Heart right ventricle (tissue), 16 donors: Measurements from ENCODE around the gene COL8A2. TPM values are rescaled to one million over a fixed set of nuclear protein-coding genes. Genes with fewer than 3 reads are reported as not detected.

ENCODE experiments used
- ATAC-seq, 8 donors: fragments of 200-7000 bp; cut with Tn5 transposase; one replicate each; pipeline ENCODE4 v1.9.1; 2020; ENCODE audit warnings: mild to moderate bottlenecking in 8 of 8, moderate library complexity in 8 of 8, moderate number of reproducible peaks in 1 of 8
- DNase-seq, 2 donors: peaks; one replicate each; pipeline ENCODE4 v3.0.0-alpha.2; 2020
- H3K27ac ChIP-seq, 10 donors: fragments of 200-600 bp; sonication (generic) in 2 of 10; one replicate each; pipeline versions ENCODE4 v1.5.0 to v1.8.0; 2020 to 2022; ENCODE audit warnings: mild to moderate bottlenecking in 3 of 10
- H3K27me3 ChIP-seq, 7 donors: fragments of 200-600 bp; one replicate each; pipeline ENCODE4 v1.8.0; 2021 to 2022; ENCODE audit warnings: mild to moderate bottlenecking in 2 of 7
- H3K36me3 ChIP-seq, 9 donors: fragments of 200-600 bp; sonication (generic) in 1 of 9; one replicate each; pipeline versions ENCODE4 v1.5.0 to v1.8.0; 2020 to 2022; ENCODE audit warnings: mild to moderate bottlenecking in 2 of 9
- H3K4me1 ChIP-seq, 9 donors: fragments of 200-600 bp; sonication (generic) in 1 of 9; one replicate each; pipeline versions ENCODE4 v1.5.0 to v1.8.0; 2020 to 2022; ENCODE audit warnings: mild to moderate bottlenecking in 4 of 9
- H3K4me3 ChIP-seq, 10 donors: fragments of 200-600 bp; sonication (generic) in 2 of 10; one replicate each; pipeline versions ENCODE4 v1.5.0 to v1.8.0; 2020 to 2022; ENCODE audit warnings: mild to moderate bottlenecking in 7 of 10, moderate library complexity in 2 of 10
- H3K9me3 ChIP-seq, 11 donors: fragments of 200-600 bp in 10 of 11; sonication (generic) in 2 of 11; one replicate each; pipeline versions ENCODE4 v1.5.0 to v1.8.0; 2013 to 2022; ENCODE audit warnings: mild to moderate bottlenecking in 2 of 11, control low read depth in 1 of 11, moderate library complexity in 1 of 11
- CTCF ChIP-seq, 9 donors: fragments of 200-600 bp; sonication (generic) in 2 of 9; IDR thresholded peaks; one replicate each; pipeline versions ENCODE4 v1.5.0 to v1.8.0; 2021 to 2022; ENCODE audit warnings: antibody characterized with exemption in 9 of 9, mild to moderate bottlenecking in 5 of 9, moderate library complexity in 1 of 9
- WGBS, 2 donors: extraction: QIAGEN DNeasy Blood & Tissue Kit; methylation state at CpG; one replicate each; pipeline ENCODE4 v1.1.7; 2013; ENCODE audit warnings: inconsistent platforms in 1 of 2; 5-methylcytosine and 5-hydroxymethylcytosine counted together
- intact Hi-C, 10 donors: fragments of 100-400 bp; cut with DNase I; formaldehyde crosslinking; loops; one replicate each; pipeline versions ENCODE4 v1.11.1 to v1.14.2; 2022
- polyA plus RNA-seq, 2 donors: library from polyadenylated mRNA; stranded (reverse); fragments of 200-250 nt; gene quantifications; one replicate each; pipeline ENCODE4 v1.2.3, GENCODE V29; 2013
- total RNA-seq, 10 donors: library from RNA; stranded (reverse); fragmentation: NEBNext Ultra II Directional in 3 of 10; extraction: Animal tissue kit (Norgen Biotek cat#: 25700) in 3 of 10; gene quantifications; one replicate each; pipeline versions ENCODE4 v1.2.1 to v1.2.4, GENCODE V29; 2021 to 2023
- donor health status: Arrhythmogenic right ventricular cardiomyopathy.
- donor health status: ischemic (EF 13 %, LVEDD 7.1; RV severe dilation, severe dysfunction).
- donor health status: healthy with polysubstance abuse.
- donor health status: DM: no; HTN: yes; CAD: no.
- donor health status: DM: no; HTN: no; CAD: no.
- donor health status: ischemic (EF 25% LVEDD 6.9; RV normal size, moderate dysfunction).
- donor health status: ischemic (EF 25% LVEDD 5.7; RV mildly dilated, moderate dysfunction).
- donor health status: healthy.
- donor health status: DM: yes; HTN: yes; CAD: no.
- donor health status: Ischemic cardiomyopathy.
- donor health status: ischemic (EF 35%, LVEDD 5.7; RV mildly dilated, moderate dysfunction).
- donor health status: nonischemic (EF 11% LVEDD 7.7; RV severe dilation, severe dysfunction).
- donor health status: DM: yes; HTN: yes; CAD: no.
- donor health status: PGD.
- donor health status: ischemic (EF 29% LVEDD 5.4; RV normal size, mild dysfunction).
- donor health status: nonischemic (EF 23%, LVEDD 6.1; RV moderate dilation, normal function).

COL8A2 gene
- total and polyA plus RNA-seq, 12 donors, result 0.53 to 2.0 (median 0.73) TPM

GRCh38 chr1:36149237-36149972, 24.4 kb upstream of the COL8A2 start, which contains the start of gene TRAPPC3:
TSS of gene TRAPPC3 (minus strand) at chr1:36149486. CDS start at chr1:36149378, 108 bp downstream.
- peak within 1 kb of the TSS; percentile 59 to 87 (median 78) for H3K4me3 ChIP-seq
- 1% methylated on average over 56 to 62 of the region's 62 CpGs for WGBS, 2 donors
- H3K27ac ChIP-seq, result peak within 1 kb of the TSS; percentile 84 to 100 (median 94)
- DNase-seq, result peak; percentile 100
- intact Hi-C loops, result loop anchor here in 9 of 10 donors (1.0 to 10.0 kb wide), 11 partner anchors 39 to 275 kb away; partner anchors contain the start of genes STK40 (in 1 of the 9) and THRAP3 (in 1 of the 9)
- peaks cover 0 to 8% (median 0%) of the 10 kb centered on the region in 9 donors for H3K36me3 ChIP-seq
- peaks cover 18 to 63% (median 50%) of the 10 kb centered on the region in 9 donors for H3K4me1 ChIP-seq
- H3K27me3 ChIP-seq, result no peaks in the 10 kb centered on the region
- peak; percentile 84 to 100 (median 97) for TF ChIP-seq CTCF (IDR thresholded peaks at IDR 0.05)
- no peaks in the 10 kb centered on the region for H3K9me3 ChIP-seq
- peak; percentile 92 to 97 (median 94) for ATAC-seq

GRCh38 chr1:36148821-36149236, 23.8 kb upstream of the COL8A2 start:
- H3K4me1 ChIP-seq, result peaks cover 18 to 62% (median 50%) of the 10 kb centered on the region in 9 donors
- ATAC-seq (no peak), DNase-seq (no peak)
- peak overlapping the region; percentile 59 to 87 (median 78) for H3K4me3 ChIP-seq
- no peak for TF ChIP-seq CTCF (IDR thresholded peaks at IDR 0.05)
- H3K27me3 ChIP-seq, result no peaks in the 10 kb centered on the region
- intact Hi-C loops, result loop anchor here in 9 of 10 donors (1.0 to 10.0 kb wide), 11 partner anchors 39 to 276 kb away; partner anchors contain the start of genes STK40 (in 1 of the 9) and THRAP3 (in 1 of the 9)
- H3K27ac ChIP-seq, result peak overlapping the region; percentile 63 to 100 (median 88)
- no peaks in the 10 kb centered on the region for H3K9me3 ChIP-seq
- WGBS, 2 donors, result 1 to 2% methylated on average over 16 of the region's 16 CpGs
- peaks cover 0 to 8% (median 0%) of the 10 kb centered on the region in 9 donors for H3K36me3 ChIP-seq

- Histone ChIP-seq H3K27ac (no peak overlapping the region), H3K4me1 (peaks cover 3 to 54% (median 37%) of the 10 kb centered on the region in 9 donors), H3K4me3 (no peak overlapping the region), H3K9me3 (no peaks in the 10 kb centered on the region), H3K27me3 (no peaks in the 10 kb centered on the region), H3K36me3 (peaks cover 0 to 16% (median 5%) of the 10 kb centered on the region in 9 donors)
- intact Hi-C loops, result loop anchor here in 4 of 10 donors (10.0 kb wide), 4 partner anchors 140 to 280 kb away; partner anchors contain the start of gene STK40 (in 1 of the 4)
- DNase-seq, result no peak
- ATAC-seq, result no peak
- 94 to 97% methylated on average over 2 of the region's 2 CpGs for WGBS, 2 donors
- TF ChIP-seq CTCF (IDR thresholded peaks at IDR 0.05), result no peak
Measured at GRCh38 chr1:36144413-36144812, 19.4 kb upstream of the COL8A2 start.

GRCh38 chr1:36143424-36143823, 18.4 kb upstream of the COL8A2 start:
- ATAC-seq, result no peak
- 80 to 84% methylated on average over 4 of the region's 4 CpGs for WGBS, 2 donors
- no peak for TF ChIP-seq CTCF (IDR thresholded peaks at IDR 0.05)
- H3K4me1 ChIP-seq, result peaks cover 3 to 50% (median 32%) of the 10 kb centered on the region in 9 donors
- intact Hi-C loops, result loop anchor here in 4 of 10 donors (10.0 kb wide), 4 partner anchors 141 to 281 kb away; partner anchors contain the start of gene STK40 (in 1 of the 4)
- H3K9me3 ChIP-seq, result no peaks in the 10 kb centered on the region
- no peak for DNase-seq
- no peak overlapping the region for H3K27ac ChIP-seq
- H3K27me3 ChIP-seq, result no peaks in the 10 kb centered on the region
- peaks cover 0 to 26% (median 11%) of the 10 kb centered on the region in 9 donors for H3K36me3 ChIP-seq
- no peak overlapping the region for H3K4me3 ChIP-seq
